CD14-positive monocyte (primary cell): ENCODE results near the gene USP15. TPM values are rescaled to one million over a fixed set of nuclear protein-coding genes. Genes with fewer than 3 reads are reported as not detected.

Experiments
- DNase-seq, 3 donors: peaks; one replicate each; pipeline ENCODE4 v3.0.0-alpha.2; 2011 to 2022
- H2AFZ ChIP-seq: 2 replicates; pipeline ENCODE4 v1.6.0; 2012; ENCODE audit warnings: mild to moderate bottlenecking, low read depth, low read length, inconsistent platforms; ENCODE audit not compliant: insufficient read depth, poor library complexity, severe bottlenecking
- H3K27ac ChIP-seq, 2 donors: 1 replicate in 1 of 2; 2 replicates in 1 of 2; pipeline ENCODE4 v1.5.1; 2012 to 2013; ENCODE audit warnings: low read length in 2 of 2, control low read depth in 1 of 2, inconsistent platforms in 1 of 2, low read depth in 1 of 2, mild to moderate bottlenecking in 1 of 2
- H3K27me3 ChIP-seq, 2 donors: one replicate each; pipeline versions ENCODE4 v1.6.0 to v1.6.1; 2011 to 2013; ENCODE audit warnings: low read length in 2 of 2; ENCODE audit not compliant: control insufficient read depth in 2 of 2, insufficient read depth in 2 of 2
- H3K36me3 ChIP-seq, 2 donors: replicated peaks in 1 of 2; 1 replicate in 1 of 2; 2 replicates in 1 of 2; pipeline versions ENCODE4 v1.5.1 to v1.6.1; 2012 to 2013; ENCODE audit warnings: low read length in 2 of 2, control low read depth in 1 of 2, inconsistent platforms in 1 of 2, mild to moderate bottlenecking in 1 of 2; ENCODE audit not compliant: insufficient read depth in 2 of 2, control insufficient read depth in 1 of 2
- H3K4me1 ChIP-seq, 2 donors: 1 replicate in 1 of 2; 2 replicates in 1 of 2; pipeline versions ENCODE4 v1.5.1 to v1.6.1; 2012 to 2013; ENCODE audit warnings: low read length in 2 of 2, control low read depth in 1 of 2, inconsistent platforms in 1 of 2, mild to moderate bottlenecking in 1 of 2, moderate library complexity in 1 of 2; ENCODE audit not compliant: insufficient read depth in 2 of 2, control insufficient read depth in 1 of 2
- H3K4me2 ChIP-seq: replicated peaks from 2 replicates; pipeline ENCODE3; 2012; ENCODE audit warnings: low read length, moderate library complexity, mild to moderate bottlenecking; ENCODE audit not compliant: poor library complexity, severe bottlenecking; ENCODE audit errors: extremely low read depth
- H3K4me3 ChIP-seq, 3 experiments: fragments of 200-600 bp in 1 of 3; sonication (generic) in 1 of 3; replicated peaks in 1 of 3; 1 replicate in 2 of 3; 2 replicates in 1 of 3; pipeline ENCODE4 v1.5.1; 2011 to 2013; ENCODE audit warnings: low read length in 3 of 3, mild to moderate bottlenecking in 3 of 3, control low read depth in 2 of 3, low read depth in 2 of 3, inconsistent platforms in 1 of 3, moderate library complexity in 1 of 3
- H3K79me2 ChIP-seq: 2 replicates; pipeline ENCODE4 v1.6.0; 2012; ENCODE audit warnings: mild to moderate bottlenecking, control low read depth, inconsistent platforms, low read length, moderate library complexity; ENCODE audit not compliant: insufficient read depth
- H3K9ac ChIP-seq: 2 replicates; pipeline ENCODE4 v1.6.0; 2017; ENCODE audit warnings: low read length, mild to moderate bottlenecking; ENCODE audit not compliant: insufficient read depth, poor library complexity, severe bottlenecking
- H3K9me3 ChIP-seq, 2 donors: replicated peaks in 1 of 2; 1 replicate in 1 of 2; 2 replicates in 1 of 2; pipeline versions ENCODE4 v1.5.1 to v1.6.1; 2012 to 2013; ENCODE audit warnings: low read length in 2 of 2, control low read depth in 1 of 2; ENCODE audit not compliant: control insufficient read depth in 1 of 2, insufficient read depth in 1 of 2
- H4K20me1 ChIP-seq: 2 replicates; pipeline ENCODE4 v1.6.0; 2012; ENCODE audit warnings: mild to moderate bottlenecking, low read length, control low read depth, moderate library complexity; ENCODE audit not compliant: insufficient read depth
- H3K27ac Mint-ChIP-seq, 7 donors: one replicate each; pipeline ENCODE4 v1.8.0; 2020; ENCODE audit warnings: mild to moderate bottlenecking in 7 of 7, mixed read lengths in 7 of 7, moderate library complexity in 6 of 7, inconsistent platforms in 2 of 7
- H3K27me3 Mint-ChIP-seq, 3 donors: one replicate each; pipeline ENCODE4 v1.8.0; 2021 to 2022; ENCODE audit warnings: low read depth in 3 of 3, mild to moderate bottlenecking in 3 of 3, mixed read lengths in 3 of 3, moderate library complexity in 3 of 3, inconsistent platforms in 1 of 3
- H3K36me3 Mint-ChIP-seq, 2 donors: one replicate each; pipeline ENCODE4 v1.8.0; 2020; ENCODE audit warnings: mixed read lengths in 2 of 2, inconsistent platforms in 1 of 2, mild to moderate bottlenecking in 1 of 2
- H3K4me1 Mint-ChIP-seq: one replicate; pipeline ENCODE4 v1.8.0; 2020; ENCODE audit warnings: mild to moderate bottlenecking, mixed read lengths
- H3K4me3 Mint-ChIP-seq, 2 donors: one replicate each; pipeline ENCODE4 v1.8.0; 2020; ENCODE audit warnings: mild to moderate bottlenecking in 2 of 2, mixed read lengths in 2 of 2, moderate library complexity in 1 of 2
- H3K9me3 Mint-ChIP-seq, 7 donors: one replicate each; pipeline ENCODE4 v1.8.0; 2020 to 2022; ENCODE audit warnings: mixed read lengths in 7 of 7, mild to moderate bottlenecking in 6 of 7, moderate library complexity in 6 of 7, inconsistent platforms in 2 of 7
- WGBS: methylation state at CpG from one replicate; pipeline ENCODE4 v1.1.5; 2013; ENCODE audit warnings: missing lambda C conversion rate; ENCODE audit not compliant: insufficient coverage; 5-methylcytosine and 5-hydroxymethylcytosine counted together
- intact Hi-C, 2 donors: fragments of 100-400 bp; cut with micrococcal nuclease; formaldehyde crosslinking; loops; one replicate each; pipeline versions ENCODE4 v1.15.0 to v1.15.1; 2023
- polyA plus RNA-seq, 3 donors: library from polyadenylated mRNA; depleted of rRNA in 1 of 3; unstranded in 2 of 3; stranded (reverse) in 1 of 3; fragments of 300-500 nt in 2 of 3; fragments of >200 nt in 1 of 3; fragmentation: Illumina TruSeq in 2 of 3; gene quantifications; 1 replicate in 2 of 3; 2 replicates in 1 of 3; pipeline ENCODE4 v1.2.3, GENCODE V29; 2012 to 2021
- TF ChIP-seq, protein P1 (sequence below): fragments of 200-600 bp; IDR thresholded peaks from one replicate; pipeline ENCODE4 v1.8.0; 2022; ENCODE audit warnings: antibody characterized with exemption, mild to moderate bottlenecking

USP15 gene
- polyA plus RNA-seq, 3 donors: 146 to 449 (median 180) TPM

DNA sequence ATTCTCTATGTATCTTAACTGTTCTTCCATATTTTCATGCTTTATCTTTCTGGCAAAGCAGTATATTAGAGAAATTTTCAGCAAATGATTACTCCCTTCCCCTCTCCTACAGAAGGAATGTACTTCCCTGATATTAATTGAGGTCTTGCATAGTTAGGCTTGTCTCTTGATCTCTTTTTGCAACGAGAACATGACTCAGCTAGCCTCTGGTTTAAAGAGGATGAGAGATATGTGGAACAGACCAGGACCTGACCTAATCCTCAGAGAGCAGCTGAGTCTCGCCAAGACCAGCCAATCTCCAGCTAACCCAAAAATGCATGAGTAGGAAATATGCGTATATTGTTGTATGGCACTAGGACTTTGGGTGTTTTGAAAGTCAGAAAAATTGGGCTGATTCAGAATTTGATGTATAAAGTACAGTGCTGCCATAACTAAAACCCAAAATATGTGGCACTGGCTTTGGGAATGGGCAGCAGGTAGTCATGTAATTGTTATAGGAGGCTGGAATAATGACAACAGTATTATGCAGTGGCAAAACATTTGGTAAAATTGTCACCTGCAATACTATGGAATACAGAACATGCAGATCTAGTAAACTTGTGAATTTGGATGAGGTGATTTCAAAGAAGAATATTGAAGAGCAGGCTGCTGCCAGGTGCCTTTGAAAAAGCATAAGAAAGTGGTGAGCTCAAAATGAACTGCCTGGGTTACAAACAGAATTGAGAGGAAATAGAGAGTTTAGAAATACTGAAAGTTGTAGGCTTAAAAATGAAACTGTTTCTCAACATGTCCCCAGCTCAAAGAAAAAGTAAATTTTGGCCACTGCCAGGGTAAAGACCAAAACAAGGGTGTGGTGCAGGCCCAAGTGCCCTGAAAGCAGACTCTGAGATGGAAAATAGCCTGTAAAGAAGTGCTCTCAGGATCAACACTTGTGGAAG, 9.3 kb upstream of the USP15 start:
- Mint-ChIP-seq H3K27me3 (no peaks in the 10 kb centered on the region), H3K27ac (peak overlapping the region; percentile 90 to 96 (median 94)), H3K9me3 (peaks cover 0 to 5% (median 0%) of the 10 kb centered on the region in 7 donors), H3K4me3 (peak overlapping the region; percentile 59 to 76), H3K36me3 (peaks cover 6 to 9% of the 10 kb centered on the region in 2 donors), H3K4me1 (peaks cover 68% of the 10 kb centered on the region)
- peaks cover 28% of the 10 kb centered on the region for H3K79me2 ChIP-seq
- TF ChIP-seq, protein P1, sequence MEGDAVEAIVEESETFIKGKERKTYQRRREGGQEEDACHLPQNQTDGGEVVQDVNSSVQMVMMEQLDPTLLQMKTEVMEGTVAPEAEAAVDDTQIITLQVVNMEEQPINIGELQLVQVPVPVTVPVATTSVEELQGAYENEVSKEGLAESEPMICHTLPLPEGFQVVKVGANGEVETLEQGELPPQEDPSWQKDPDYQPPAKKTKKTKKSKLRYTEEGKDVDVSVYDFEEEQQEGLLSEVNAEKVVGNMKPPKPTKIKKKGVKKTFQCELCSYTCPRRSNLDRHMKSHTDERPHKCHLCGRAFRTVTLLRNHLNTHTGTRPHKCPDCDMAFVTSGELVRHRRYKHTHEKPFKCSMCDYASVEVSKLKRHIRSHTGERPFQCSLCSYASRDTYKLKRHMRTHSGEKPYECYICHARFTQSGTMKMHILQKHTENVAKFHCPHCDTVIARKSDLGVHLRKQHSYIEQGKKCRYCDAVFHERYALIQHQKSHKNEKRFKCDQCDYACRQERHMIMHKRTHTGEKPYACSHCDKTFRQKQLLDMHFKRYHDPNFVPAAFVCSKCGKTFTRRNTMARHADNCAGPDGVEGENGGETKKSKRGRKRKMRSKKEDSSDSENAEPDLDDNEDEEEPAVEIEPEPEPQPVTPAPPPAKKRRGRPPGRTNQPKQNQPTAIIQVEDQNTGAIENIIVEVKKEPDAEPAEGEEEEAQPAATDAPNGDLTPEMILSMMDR: no peak
- DNase-seq: peak; percentile 43 to 69 (median 59)
- peak overlapping the region in 2 of 3 experiments; percentile 41 to 59 for H3K4me3 ChIP-seq
- H3K4me2 ChIP-seq: peak overlapping the region; percentile 67
- WGBS: 38% methylated on average over 2 of the region's 3 CpGs
- H4K20me1 ChIP-seq: no peaks in the 10 kb centered on the region
- H3K4me1 ChIP-seq: peaks cover 57 to 63% of the 10 kb centered on the region in 2 donors
- peak overlapping the region; percentile 58 to 79 for H3K27ac ChIP-seq
- H2AFZ ChIP-seq: peak overlapping the region; percentile 32
- intact Hi-C loops: loop anchor here (5.0 kb wide), 2 partner anchors 34 to 39 kb away; no protein-coding TSS in a partner anchor
- no peaks in the 10 kb centered on the region for H3K27me3 ChIP-seq
- no peak overlapping the region for H3K9ac ChIP-seq
- no peaks in the 10 kb centered on the region for H3K36me3 ChIP-seq
- H3K9me3 ChIP-seq: no peaks in the 10 kb centered on the region

DNA sequence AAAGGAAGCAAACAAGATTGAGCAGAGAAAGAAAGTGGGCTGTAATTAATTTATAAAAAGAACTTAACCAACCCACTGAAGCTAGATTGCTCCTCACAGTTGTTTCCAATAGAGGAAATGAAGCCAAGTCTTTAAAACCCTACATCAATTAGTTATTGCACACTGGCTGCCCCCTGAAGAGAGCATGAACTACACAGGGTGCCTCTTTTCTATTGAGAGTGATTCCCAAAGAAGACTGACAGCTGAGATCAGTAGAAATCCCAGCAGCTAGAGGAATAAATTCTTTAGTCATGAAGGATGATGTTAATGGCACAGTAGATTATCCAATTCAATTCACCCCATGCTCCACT, 8.6 kb upstream of the USP15 start:
- Mint-ChIP-seq H3K27ac (peak overlapping the region; percentile 90 to 96 (median 94)), H3K4me1 (peaks cover 71% of the 10 kb centered on the region), H3K27me3 (no peaks in the 10 kb centered on the region), H3K9me3 (peaks cover 0 to 3% (median 0%) of the 10 kb centered on the region in 7 donors), H3K36me3 (peaks cover 6 to 9% of the 10 kb centered on the region in 2 donors), H3K4me3 (peak overlapping the region; percentile 59 to 76)
- intact Hi-C loops: loop anchor here (5.0 kb wide), 2 partner anchors 34 to 39 kb away; no protein-coding TSS in a partner anchor
- DNase-seq: no peak
- H3K4me3 ChIP-seq: peak overlapping the region in 1 of 3 experiments; percentile 59
- H3K9me3 ChIP-seq: no peaks in the 10 kb centered on the region
- H3K27ac ChIP-seq: peak overlapping the region; percentile 66 to 79
- H3K79me2 ChIP-seq: peaks cover 28% of the 10 kb centered on the region
- no peak overlapping the region for H3K9ac ChIP-seq
- H3K4me2 ChIP-seq: peak overlapping the region; percentile 67
- no peaks in the 10 kb centered on the region for H3K27me3 ChIP-seq
- H3K36me3 ChIP-seq: no peaks in the 10 kb centered on the region
- peaks cover 64 to 69% of the 10 kb centered on the region in 2 donors for H3K4me1 ChIP-seq
- TF ChIP-seq, protein P1: no peak
- peak overlapping the region; percentile 32 for H2AFZ ChIP-seq
- no peaks in the 10 kb centered on the region for H4K20me1 ChIP-seq
